Activated T-helper 1 cell treated with Interleukin-2 at 50 U/mL for 16 hours (primary cell): ENCODE data around the gene METRNL.

ENCODE experiments used
- DNase-seq: peaks from one replicate; pipeline ENCODE4 v3.0.0-alpha.2; 2020; ENCODE audit warnings: low read depth

The METRNL gene

GRCh38 chr17:83092186-83092585 is 12.8 kb downstream of the METRNL start:
- no peak for DNase-seq

GRCh38 chr17:83092931-83093330 is 13.5 kb downstream of the METRNL start:
- DNase-seq: no peak

- DNase-seq: no peak
Measured at GRCh38 chr17:83093506-83093905, 14.1 kb downstream of the METRNL start.

GRCh38 chr17:83094291-83094690 is 14.9 kb downstream of the METRNL start:
- DNase-seq: no peak

- DNase-seq: no peak
Measured at GRCh38 chr17:83095016-83095415, 15.6 kb downstream of the METRNL start.

- DNase-seq: no peak
Measured at GRCh38 chr17:83096401-83097224, 17.2 kb downstream of the METRNL start.

- DNase-seq: no peak
Measured at GRCh38 chr17:83097831-83098230, 18.4 kb downstream of the METRNL start.

GRCh38 chr17:83098241-83099085 is 19.1 kb downstream of the METRNL start:
- DNase-seq: no peak

- DNase-seq: no peak
Measured at GRCh38 chr17:83099086-83099555, 19.7 kb downstream of the METRNL start.

- DNase-seq: no peak
Measured at GRCh38 chr17:83099570-83100181, 20.3 kb downstream of the METRNL start.

GRCh38 chr17:83100220-83100852 is 20.9 kb downstream of the METRNL start:
- no peak for DNase-seq

GRCh38 chr17:83100853-83101391 is 21.5 kb downstream of the METRNL start:
- DNase-seq: no peak

- no peak for DNase-seq
Measured at GRCh38 chr17:83101805-83102480, 22.5 kb downstream of the METRNL start.

GRCh38 chr17:83103200-83103942 is 24.0 kb downstream of the METRNL start:
- no peak for DNase-seq

- no peak for DNase-seq
Measured at GRCh38 chr17:83103943-83104311, 24.5 kb downstream of the METRNL start.

- DNase-seq: no peak
Measured at GRCh38 chr17:83104577-83105505, 25.4 kb downstream of the METRNL start.

GRCh38 chr17:83105512-83105911 is 26.1 kb downstream of the METRNL start:
- DNase-seq: no peak

- DNase-seq: no peak
Measured at GRCh38 chr17:83106056-83106588, 26.7 kb downstream of the METRNL start.
